Measurements from ENCODE around the gene YY1. TPM values are rescaled to one million over a fixed set of nuclear protein-coding genes. Genes with fewer than 3 reads are reported as not detected.
"Not testable (repeated sequence)": the region's sequence is repeated elsewhere in the genome, so short reads cannot be mapped to it uniquely, and the experiment has no call there.

YY1 gene
- total and polyA plus RNA-seq, 5 donors = 28.8 to 47.4 (median 45.7) TPM

- no peak for DNase-seq
- intact Hi-C loops (cut with DNase I) = no loop called here
- peaks cover 8% of the 10 kb centered on the region for H3K4me1 ChIP-seq (ENCODE audit: control insufficient read depth, insufficient read depth, low read length)
- WGBS = 38% methylated on average over 13 of the region's 13 CpGs
- no peaks in the 10 kb centered on the region for H3K27me3 ChIP-seq (ENCODE audit: control insufficient read depth, insufficient read depth)
- peak overlapping the region; percentile 69 for H3K4me3 ChIP-seq (ENCODE audit: low read length)
- ATAC-seq = no peak
- H3K27ac ChIP-seq (ENCODE audit: low read length) = no peak overlapping the region
- H3K9me3 ChIP-seq (ENCODE audit: control insufficient read depth, low read length) = no peaks in the 10 kb centered on the region
Measured at GRCh38 chr14:100285913-100286400, 47.0 kb downstream of the YY1 start.

GRCh38 chr14:100286484-100287191, 47.7 kb downstream of the YY1 start:
- Histone ChIP-seq H3K27ac (ENCODE audit: low read length) (no peak overlapping the region), H3K27me3 (ENCODE audit: control insufficient read depth, insufficient read depth) (no peaks in the 10 kb centered on the region), H3K4me1 (ENCODE audit: control insufficient read depth, insufficient read depth, low read length) (peaks cover 3% of the 10 kb centered on the region), H3K9me3 (ENCODE audit: control insufficient read depth, low read length) (no peaks in the 10 kb centered on the region), H3K4me3 (ENCODE audit: low read length) (no peak overlapping the region)
- ATAC-seq (no peak), DNase-seq (peak in 1 of 3 donors; percentile 57)
- intact Hi-C loops (cut with DNase I) = no loop called here
- WGBS = 73% methylated on average over 10 of the region's 10 CpGs

GRCh38 chr14:100287202-100287997, 48.5 kb downstream of the YY1 start:
- no peak for DNase-seq
- ATAC-seq = no peak
- H3K4me3 ChIP-seq (ENCODE audit: low read length) = no peak overlapping the region
- no peaks in the 10 kb centered on the region for H3K9me3 ChIP-seq (ENCODE audit: control insufficient read depth, low read length)
- H3K4me1 ChIP-seq (ENCODE audit: control insufficient read depth, insufficient read depth, low read length) = peaks cover 3% of the 10 kb centered on the region
- intact Hi-C loops (cut with DNase I) = no loop called here
- H3K27ac ChIP-seq (ENCODE audit: low read length) = no peak overlapping the region
- WGBS = 74% methylated on average over 12 of the region's 12 CpGs
- no peaks in the 10 kb centered on the region for H3K27me3 ChIP-seq (ENCODE audit: control insufficient read depth, insufficient read depth)

GRCh38 chr14:100287998-100288295, 49.0 kb downstream of the YY1 start:
- H3K4me3 ChIP-seq (ENCODE audit: low read length); intact Hi-C loops (cut with DNase I); ATAC-seq; H3K9me3 ChIP-seq (ENCODE audit: control insufficient read depth, low read length); H3K4me1 ChIP-seq (ENCODE audit: control insufficient read depth, insufficient read depth, low read length); H3K27ac ChIP-seq (ENCODE audit: low read length); DNase-seq; H3K27me3 ChIP-seq (ENCODE audit: control insufficient read depth, insufficient read depth): not testable (repeated sequence)
- WGBS = 91% methylated on average over 8 of the region's 8 CpGs

GRCh38 chr14:100288382-100289185, 49.6 kb downstream of the YY1 start:
- Histone ChIP-seq H3K4me3 (ENCODE audit: low read length) (no peak overlapping the region), H3K4me1 (ENCODE audit: control insufficient read depth, insufficient read depth, low read length) (peaks cover 3% of the 10 kb centered on the region), H3K27ac (ENCODE audit: low read length) (no peak overlapping the region), H3K27me3 (ENCODE audit: control insufficient read depth, insufficient read depth) (no peaks in the 10 kb centered on the region), H3K9me3 (ENCODE audit: control insufficient read depth, low read length) (no peaks in the 10 kb centered on the region)
- intact Hi-C loops (cut with DNase I) = no loop called here
- DNase-seq (no peak), ATAC-seq (no peak)
- WGBS = 73% methylated on average over 12 of the region's 12 CpGs

DNA sequence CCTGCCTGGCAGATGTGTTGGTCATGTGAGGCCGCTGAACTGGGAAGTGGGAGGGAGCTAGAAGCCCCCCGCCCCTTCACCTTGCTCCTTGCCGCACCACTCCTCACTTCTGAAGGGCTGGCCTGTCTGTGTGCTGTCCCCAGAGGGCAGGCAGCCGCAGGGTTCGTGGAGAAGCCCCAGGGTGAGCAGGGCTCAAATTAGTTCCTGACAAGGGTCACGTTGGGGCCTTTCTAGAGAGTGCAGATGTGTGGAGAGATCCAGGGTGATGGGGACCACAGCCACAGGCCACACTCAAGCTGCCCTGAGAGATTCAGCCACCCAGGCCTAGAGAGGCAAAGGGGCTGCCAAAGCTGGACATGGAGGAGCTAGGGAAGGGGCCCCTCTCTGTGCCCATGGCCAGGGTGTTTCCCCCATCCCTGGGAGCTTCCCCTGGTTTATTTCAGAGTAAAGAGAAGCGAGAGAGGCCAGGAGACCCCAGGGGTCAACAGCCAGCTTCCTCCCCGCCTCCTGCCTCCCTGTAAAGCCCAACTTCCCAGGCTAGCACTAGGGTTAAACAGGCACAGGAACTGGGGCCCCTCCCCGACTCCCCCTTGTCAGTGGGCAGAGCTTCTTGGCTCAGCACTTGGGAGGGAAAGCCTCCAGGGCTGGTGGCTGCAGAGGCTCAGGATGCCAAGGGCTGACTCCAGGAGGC, 51.1 kb downstream of the YY1 start:
- ATAC-seq (no peak), DNase-seq (peak in 2 of 3 donors; percentile 14 to 47)
- Histone ChIP-seq H3K4me3 (ENCODE audit: low read length) (no peak overlapping the region), H3K27me3 (ENCODE audit: control insufficient read depth, insufficient read depth) (no peaks in the 10 kb centered on the region), H3K27ac (ENCODE audit: low read length) (no peak overlapping the region), H3K4me1 (ENCODE audit: control insufficient read depth, insufficient read depth, low read length) (peaks cover 3% of the 10 kb centered on the region), H3K9me3 (ENCODE audit: control insufficient read depth, low read length) (no peaks in the 10 kb centered on the region)
- 71% methylated on average over 9 of the region's 9 CpGs for WGBS
- intact Hi-C loops (cut with DNase I) = no loop called here

DNA sequence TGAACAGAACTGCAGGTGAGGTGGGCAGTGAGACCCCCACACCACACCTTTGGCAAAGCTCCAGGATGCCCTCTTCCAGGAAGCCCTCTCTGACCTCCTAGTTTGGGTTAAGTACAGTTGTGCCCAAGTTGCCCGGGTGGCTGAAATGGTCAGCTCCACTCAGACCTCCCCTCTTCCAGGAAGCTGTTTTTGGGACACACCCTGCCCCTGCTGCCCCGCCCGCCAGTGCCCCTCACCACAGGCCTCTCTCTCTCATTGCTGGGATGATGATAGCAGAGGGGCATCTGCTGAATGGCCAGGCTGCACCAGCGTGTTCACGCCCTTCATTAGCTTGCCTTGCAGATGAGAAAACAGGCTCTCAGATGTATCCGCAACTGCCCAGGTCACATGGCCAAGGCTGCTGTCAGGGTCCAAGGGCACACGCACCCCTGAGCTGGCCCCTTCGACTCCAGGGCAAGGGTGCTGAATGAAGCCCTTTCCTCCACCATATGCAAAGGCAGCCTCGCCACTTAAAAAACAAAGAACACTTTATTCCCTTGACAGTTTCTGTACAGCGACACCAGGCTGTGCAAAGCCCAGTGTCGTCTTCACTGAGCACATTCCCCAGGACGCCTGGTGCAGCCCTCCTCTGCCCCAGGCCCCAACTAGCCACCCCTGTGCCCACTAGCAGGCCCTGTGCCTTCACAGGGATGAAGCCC, 51.8 kb downstream of the YY1 start:
- ATAC-seq (no peak), DNase-seq (peak in 2 of 3 donors; percentile 39 to 48)
- no peaks in the 10 kb centered on the region for H3K27me3 ChIP-seq (ENCODE audit: control insufficient read depth, insufficient read depth)
- H3K4me3 ChIP-seq (ENCODE audit: low read length) = no peak overlapping the region
- H3K27ac ChIP-seq (ENCODE audit: low read length) = no peak overlapping the region
- H3K9me3 ChIP-seq (ENCODE audit: control insufficient read depth, low read length) = no peaks in the 10 kb centered on the region
- WGBS = 86% methylated on average over 12 of the region's 12 CpGs
- intact Hi-C loops (cut with DNase I) = no loop called here
- H3K4me1 ChIP-seq (ENCODE audit: control insufficient read depth, insufficient read depth, low read length) = peaks cover 3% of the 10 kb centered on the region

GRCh38 chr14:100291305-100292075, 52.5 kb downstream of the YY1 start:
- intact Hi-C loops (cut with DNase I) = no loop called here
- H3K27me3 ChIP-seq (ENCODE audit: control insufficient read depth, insufficient read depth) = no peaks in the 10 kb centered on the region
- DNase-seq (peak in 1 of 3 donors; percentile 36), ATAC-seq (no peak)
- H3K4me1 ChIP-seq (ENCODE audit: control insufficient read depth, insufficient read depth, low read length) = no peaks in the 10 kb centered on the region
- no peak overlapping the region for H3K4me3 ChIP-seq (ENCODE audit: low read length)
- 94% methylated on average over 13 of the region's 13 CpGs for WGBS
- no peaks in the 10 kb centered on the region for H3K9me3 ChIP-seq (ENCODE audit: control insufficient read depth, low read length)
- H3K27ac ChIP-seq (ENCODE audit: low read length) = no peak overlapping the region

DNA sequence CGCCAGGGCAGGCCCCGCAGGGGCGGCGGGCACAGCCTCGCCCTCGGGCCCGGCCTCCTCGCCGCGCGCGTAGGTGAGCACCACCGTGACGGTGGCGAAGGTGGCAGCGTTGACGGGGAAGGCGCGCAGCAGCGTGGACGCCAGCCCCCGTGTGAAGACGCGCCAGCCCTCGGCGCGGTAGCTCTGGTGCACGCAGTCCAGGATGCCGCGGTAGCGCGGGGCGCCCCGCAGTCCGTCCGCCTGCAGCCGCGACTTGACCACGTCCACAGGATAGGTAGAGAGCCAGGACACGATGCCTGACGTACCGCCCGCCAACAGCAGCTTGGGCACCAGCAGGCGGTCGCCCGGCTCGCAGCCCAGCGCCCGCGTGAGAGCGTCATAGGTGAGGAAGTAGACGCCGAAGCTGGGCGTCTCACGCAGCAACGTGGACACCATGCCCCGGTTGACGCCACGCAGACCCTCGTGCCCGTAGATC, 53.4 kb downstream of the YY1 start:
- intact Hi-C loops (cut with DNase I) = no loop called here
- Histone ChIP-seq H3K9me3 (ENCODE audit: control insufficient read depth, low read length) (no peaks in the 10 kb centered on the region), H3K4me3 (ENCODE audit: low read length) (no peak overlapping the region), H3K4me1 (ENCODE audit: control insufficient read depth, insufficient read depth, low read length) (peaks cover 2% of the 10 kb centered on the region), H3K27me3 (ENCODE audit: control insufficient read depth, insufficient read depth) (no peaks in the 10 kb centered on the region), H3K27ac (ENCODE audit: low read length) (no peak overlapping the region)
- DNase-seq (peak in 1 of 3 donors; percentile 70), ATAC-seq (no peak)
- WGBS = 96% methylated on average over 61 of the region's 61 CpGs
